GM18498 (cell line): ENCODE measurements around the gene UST.
"Not testable (repeated sequence)": the region's sequence is repeated elsewhere in the genome, so short reads cannot be mapped to it uniquely, and the experiment has no call there.

Source experiments
- ATAC-seq: cut with Tn5 transposase; IDR thresholded peaks from one replicate; pipeline ENCODE4 v1.9.1; 2021; ENCODE audit warnings: mild to moderate bottlenecking, moderate library complexity; ENCODE audit not compliant: unreplicated experiment

The UST gene

GRCh38 chr6:148890652-148891404 lies 144.0 kb downstream of the UST start:
- no peak for ATAC-seq

GRCh38 chr6:148891405-148891783 lies 144.6 kb downstream of the UST start:
- ATAC-seq = no peak

GRCh38 chr6:148892247-148892646 lies 145.4 kb downstream of the UST start:
- ATAC-seq = no peak

GRCh38 chr6:148893073-148893472 lies 146.2 kb downstream of the UST start:
- no peak for ATAC-seq

GRCh38 chr6:148893481-148893880 lies 146.7 kb downstream of the UST start:
- no peak for ATAC-seq

- ATAC-seq = no peak
These were observed 151.7 kb downstream of the UST start for GRCh38 chr6:148898376-148899014.

- ATAC-seq = no peak
These were observed 158.4 kb downstream of the UST start for GRCh38 chr6:148904896-148905870.

- no peak for ATAC-seq
These were observed 159.1 kb downstream of the UST start for GRCh38 chr6:148905901-148906300.

- no peak for ATAC-seq
These were observed 159.6 kb downstream of the UST start for GRCh38 chr6:148906386-148906785.

GRCh38 chr6:148907573-148907972 lies 160.7 kb downstream of the UST start:
- no peak for ATAC-seq

- ATAC-seq = no peak
These were observed 165.4 kb downstream of the UST start for GRCh38 chr6:148912252-148912651.

- no peak for ATAC-seq
These were observed 169.0 kb downstream of the UST start for GRCh38 chr6:148915810-148916209.

GRCh38 chr6:148916485-148916884 lies 169.7 kb downstream of the UST start:
- not testable (repeated sequence) for ATAC-seq

- ATAC-seq = no peak
These were observed 177.6 kb downstream of the UST start for GRCh38 chr6:148924226-148925012.

GRCh38 chr6:148925701-148926100 lies 178.9 kb downstream of the UST start:
- no peak for ATAC-seq

GRCh38 chr6:148926478-148926877 lies 179.6 kb downstream of the UST start:
- ATAC-seq = no peak

- ATAC-seq = no peak
These were observed 180.8 kb downstream of the UST start for GRCh38 chr6:148927586-148927985.

- ATAC-seq = no peak
These were observed 182.0 kb downstream of the UST start for GRCh38 chr6:148928811-148929210.

- no peak for ATAC-seq
These were observed 185.4 kb downstream of the UST start for GRCh38 chr6:148932208-148932607.

- no peak for ATAC-seq
These were observed 185.9 kb downstream of the UST start for GRCh38 chr6:148932731-148933130.

GRCh38 chr6:148934539-148934938 lies 187.7 kb downstream of the UST start:
- no peak for ATAC-seq
